HG03135 (cell line): Measurements from ENCODE around the gene ZMIZ1.
"Not testable (repeated sequence)": the region's sequence is repeated elsewhere in the genome, so short reads cannot be mapped to it uniquely, and the experiment has no call there.

Source experiments
- ATAC-seq: cut with Tn5 transposase; IDR thresholded peaks from one replicate; pipeline ENCODE4 v1.9.1; 2021; ENCODE audit warnings: mild to moderate bottlenecking, moderate library complexity; ENCODE audit not compliant: unreplicated experiment

ZMIZ1 gene

DNA sequence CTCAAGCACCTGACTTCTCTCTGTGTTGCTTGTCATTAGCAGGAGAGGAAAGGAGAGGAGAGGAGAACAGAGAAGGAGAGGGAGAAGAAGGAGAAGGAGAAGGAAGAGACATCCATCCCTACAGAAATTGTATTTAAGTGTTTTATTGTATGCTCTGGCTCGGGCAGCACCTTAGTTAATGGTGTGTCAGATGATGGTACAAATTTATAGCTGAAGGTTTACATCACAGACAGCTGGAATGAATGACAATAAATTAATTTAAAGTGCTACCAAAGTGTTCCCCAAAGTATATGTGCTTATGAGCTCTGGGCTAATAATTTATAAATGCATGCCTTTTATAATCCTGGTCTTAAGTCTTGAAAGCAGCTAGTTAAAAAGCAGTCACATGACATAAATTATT lies 38.1 kb upstream of the ZMIZ1 start:
- no peak for ATAC-seq

DNA sequence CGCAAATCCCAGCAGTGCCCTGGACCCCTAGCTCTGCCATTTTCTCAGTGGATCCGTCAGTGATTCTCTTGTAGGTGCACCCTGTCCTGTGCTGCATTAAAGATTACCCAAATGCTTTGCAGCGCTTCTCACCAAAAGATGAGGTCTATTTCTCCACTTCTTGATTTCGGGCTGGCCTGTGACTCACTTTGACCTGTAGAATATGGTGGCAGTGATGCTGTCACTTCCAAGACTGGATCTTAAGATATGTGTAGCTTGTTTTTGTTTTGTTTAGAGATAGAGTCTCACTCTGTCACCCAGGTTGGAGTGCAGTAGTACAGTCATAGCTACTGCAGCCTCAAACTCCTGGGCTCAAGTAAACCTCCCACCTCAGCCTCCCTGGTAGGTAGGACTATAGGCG lies 37.0 kb upstream of the ZMIZ1 start:
- ATAC-seq: no peak

DNA sequence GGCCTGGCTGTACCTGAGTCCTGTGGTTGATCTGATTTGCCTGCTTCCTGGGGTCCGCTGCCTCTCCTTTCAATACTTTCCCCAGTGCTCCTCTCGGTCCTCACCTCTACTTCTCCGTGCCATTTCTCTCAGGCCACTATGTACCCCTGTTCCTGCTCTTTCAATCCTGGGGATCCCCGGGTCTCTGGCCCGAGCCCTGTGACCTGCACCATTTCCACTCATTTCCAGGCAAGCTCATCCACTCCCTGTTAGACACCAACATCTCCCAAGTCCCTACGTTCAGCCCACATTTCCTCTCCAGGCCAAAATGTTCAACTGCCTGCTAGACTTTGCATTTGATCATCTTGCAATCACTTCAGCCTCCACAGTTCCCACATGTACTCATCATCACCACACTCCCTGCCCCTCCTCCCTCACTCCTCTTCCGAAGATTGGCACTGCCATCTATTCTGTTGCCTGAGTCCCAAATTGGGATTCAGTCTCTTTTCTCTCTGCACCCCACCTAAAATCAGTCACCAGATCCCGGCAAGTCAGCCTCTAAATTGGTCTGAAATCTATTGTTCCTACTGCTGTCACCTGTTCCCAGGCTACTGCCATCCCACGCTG lies 34.4 kb upstream of the ZMIZ1 start:
- no peak for ATAC-seq

DNA sequence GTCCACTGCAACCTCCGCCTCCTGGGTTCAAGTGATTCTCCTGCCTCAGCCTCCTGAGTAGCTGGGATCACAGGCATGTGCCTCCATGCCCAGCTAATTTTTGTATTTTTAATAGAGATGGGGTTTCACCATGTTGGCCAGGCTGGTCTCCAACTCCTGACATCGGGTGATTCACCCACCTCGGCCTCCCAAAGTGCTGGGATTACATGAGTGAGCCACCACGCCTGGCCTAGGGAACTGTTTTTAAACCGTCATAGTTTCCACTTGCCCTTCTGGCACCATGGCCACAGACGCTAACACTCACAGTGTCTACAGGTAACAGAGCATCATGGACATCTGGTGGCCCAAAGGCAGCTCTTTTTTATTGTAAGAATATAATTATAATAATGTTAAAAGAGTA lies 32.4 kb upstream of the ZMIZ1 start:
- ATAC-seq: not testable (repeated sequence)

DNA sequence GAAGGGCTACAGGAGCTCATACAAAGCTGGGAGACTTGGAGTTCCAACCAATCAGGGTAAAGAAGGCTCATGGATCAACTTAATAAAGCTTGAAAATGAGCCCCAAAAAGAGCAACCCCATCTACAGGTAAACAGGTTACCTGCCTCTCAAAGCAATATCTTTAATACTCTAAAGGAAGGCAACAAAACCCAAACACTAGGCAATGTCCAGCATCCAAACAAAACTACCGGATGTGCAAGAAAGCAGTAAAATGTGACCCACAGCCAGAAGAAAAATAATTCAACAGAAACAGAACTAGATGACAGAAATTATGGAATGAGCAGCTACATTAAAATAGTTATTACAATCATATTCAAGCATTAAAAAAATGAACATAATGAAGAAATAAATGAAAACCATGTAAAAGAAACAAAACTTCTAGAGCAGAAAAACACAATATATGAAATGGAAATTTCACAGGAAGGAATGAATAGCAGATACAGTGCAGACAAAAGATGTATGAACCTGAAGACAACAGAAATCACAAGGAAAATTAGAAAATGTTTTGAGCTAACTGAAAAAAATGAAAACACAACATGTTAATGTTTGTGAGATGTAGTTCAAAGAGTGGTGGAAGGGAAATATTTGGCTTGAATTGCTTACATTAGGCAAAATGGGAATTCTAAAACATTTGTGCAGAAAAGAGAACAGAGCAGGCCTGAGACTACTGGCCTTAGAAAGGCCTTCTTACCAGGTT lies 30.5 kb upstream of the ZMIZ1 start:
- ATAC-seq: no peak

DNA sequence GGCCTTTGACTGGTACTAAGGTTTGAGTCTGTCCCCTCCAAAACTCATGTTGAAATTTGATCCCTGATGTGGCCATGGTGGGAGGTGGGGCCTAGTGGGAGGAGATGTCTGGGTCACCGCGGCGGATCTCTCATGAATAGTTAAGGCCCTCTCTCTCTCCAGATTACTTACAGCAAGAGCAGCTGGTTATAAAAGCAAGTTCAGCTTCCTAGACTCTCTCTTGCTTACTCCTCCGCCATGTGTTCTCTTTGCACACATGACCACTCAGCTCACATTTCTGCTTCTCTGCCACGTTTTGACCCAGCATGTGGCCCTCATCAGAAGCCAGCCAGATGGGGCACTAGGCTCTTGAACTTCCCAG lies 29.9 kb upstream of the ZMIZ1 start:
- ATAC-seq: no peak

DNA sequence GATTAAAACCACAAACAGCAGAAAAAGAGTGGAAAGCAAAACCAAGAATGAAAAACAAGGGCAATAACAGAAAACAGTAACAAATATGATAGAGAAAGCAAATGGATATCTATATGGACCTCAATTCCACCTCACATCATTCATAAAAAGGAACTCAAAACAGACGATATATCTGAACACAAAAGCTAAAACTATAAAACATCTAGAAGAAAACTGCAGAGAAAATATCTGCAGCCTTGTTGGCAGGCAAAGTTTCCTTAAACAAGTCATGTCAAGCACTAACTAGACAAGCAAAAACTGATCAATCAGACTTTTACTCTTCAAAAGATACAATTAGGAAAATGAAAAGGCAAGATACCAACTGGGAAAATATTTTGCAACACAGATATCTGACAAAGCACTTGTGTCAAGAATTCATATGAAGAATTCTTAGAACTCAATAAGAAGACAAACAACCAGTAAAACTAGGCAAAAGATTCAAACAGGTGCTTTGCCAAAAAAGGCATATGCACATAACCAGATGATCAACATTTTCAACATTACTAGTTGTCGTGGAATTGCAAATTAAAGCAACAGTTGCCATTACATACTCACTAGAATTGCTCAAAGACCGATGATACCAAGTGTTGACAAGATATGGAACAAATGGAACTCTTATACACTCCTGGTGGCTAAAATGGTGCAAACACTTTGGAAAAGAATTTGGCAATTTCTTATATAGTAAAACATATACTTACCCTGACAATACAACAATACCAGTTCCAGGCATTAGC lies 25.9 kb upstream of the ZMIZ1 start:
- no peak for ATAC-seq

DNA sequence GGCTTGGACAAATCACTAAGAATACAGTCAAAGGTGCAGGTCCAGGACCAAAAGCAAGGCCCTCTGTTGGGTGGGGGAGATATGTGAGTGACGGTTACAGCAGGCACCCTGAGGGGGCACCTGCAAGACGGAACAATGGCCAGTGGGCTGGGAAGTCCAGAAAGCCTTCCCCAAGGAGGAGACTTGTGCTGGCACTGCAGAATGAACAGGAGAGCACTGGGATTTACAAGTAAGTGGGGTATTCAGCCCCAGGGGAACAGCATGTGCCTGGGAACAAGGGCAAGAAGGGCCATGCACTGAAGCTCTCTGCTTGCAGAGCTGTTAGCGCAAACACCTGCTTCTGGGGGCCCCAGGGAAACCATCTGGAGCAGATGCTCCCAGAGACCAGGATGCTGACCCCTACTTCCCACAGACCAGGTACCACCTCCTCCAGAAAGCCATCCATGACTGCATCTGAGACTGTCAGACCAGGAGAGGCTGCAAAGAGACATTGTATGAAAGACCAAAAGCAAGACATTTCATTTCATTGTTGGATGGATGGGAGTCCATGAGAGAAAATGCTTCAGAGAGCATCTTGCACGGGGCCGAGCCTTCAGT lies 24.6 kb upstream of the ZMIZ1 start:
- no peak for ATAC-seq

DNA sequence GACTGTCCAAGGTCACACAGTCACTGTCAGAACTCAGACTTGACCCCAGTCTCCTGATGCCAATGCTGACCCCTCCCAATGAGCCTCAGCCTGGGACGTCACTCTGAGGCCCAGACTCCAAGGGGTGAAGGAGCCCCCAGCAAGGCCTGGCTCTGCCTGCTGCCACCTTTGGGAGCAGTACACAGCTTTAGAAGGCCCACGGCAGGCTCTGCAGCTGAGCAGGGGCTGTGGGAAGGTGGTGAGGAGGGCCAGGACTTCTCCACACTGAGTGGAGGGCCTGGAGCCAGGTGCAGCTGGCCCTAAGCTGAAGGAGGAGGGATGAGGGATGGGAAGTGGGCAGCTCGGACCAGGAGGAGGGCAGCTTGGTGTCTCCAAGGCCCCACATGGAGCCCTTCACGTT lies 23.9 kb upstream of the ZMIZ1 start:
- ATAC-seq: no peak

DNA sequence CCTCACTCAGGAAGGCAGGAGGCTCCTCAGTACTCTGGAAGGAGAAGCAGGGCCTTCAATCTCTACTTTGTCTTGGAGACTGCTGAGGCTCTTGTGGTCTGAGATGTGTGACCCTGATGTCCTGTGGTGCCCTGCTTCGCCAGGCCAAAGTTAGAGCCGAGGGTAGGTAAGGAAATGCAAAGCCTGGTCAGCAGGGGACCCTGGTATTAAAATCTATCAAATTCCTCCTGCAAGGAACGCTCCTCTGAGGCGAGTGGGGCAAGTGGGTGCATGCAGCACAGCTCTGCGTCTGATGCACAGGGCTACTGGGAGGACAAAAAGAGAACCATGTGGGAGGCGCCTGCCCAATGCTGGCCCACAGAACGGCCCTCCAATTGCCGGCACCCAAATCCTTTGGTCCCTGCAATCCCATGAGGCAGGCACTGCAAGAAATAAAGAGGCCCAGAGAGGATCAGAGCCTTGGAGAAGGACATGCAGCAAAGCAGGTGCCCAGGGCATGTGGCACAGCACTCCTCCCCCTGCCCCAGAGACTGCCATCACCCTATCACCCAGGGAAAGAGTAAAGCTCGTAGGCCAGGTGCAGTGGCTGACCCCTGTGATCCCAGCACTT lies 23.1 kb upstream of the ZMIZ1 start:
- ATAC-seq: no peak

DNA sequence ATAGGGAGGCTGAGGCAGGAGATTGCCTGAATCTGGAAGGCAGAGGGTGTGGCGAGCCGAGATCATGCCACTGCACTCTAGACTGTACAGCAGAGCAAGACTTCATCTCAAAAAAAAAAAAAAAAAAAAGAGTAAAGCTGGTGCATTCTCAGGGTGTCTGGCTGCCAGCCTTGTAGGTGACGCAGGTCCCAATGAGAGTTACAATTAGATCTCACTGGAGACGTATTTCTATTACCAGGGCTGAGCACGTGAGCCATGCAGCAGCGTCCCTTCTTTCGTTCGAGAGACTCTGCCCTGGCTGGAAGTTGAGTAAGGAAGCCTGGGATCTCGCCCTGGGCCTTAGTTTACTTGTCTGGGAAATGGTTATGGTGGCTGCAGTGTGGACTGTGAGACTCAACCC lies 22.4 kb upstream of the ZMIZ1 start:
- ATAC-seq: no peak

DNA sequence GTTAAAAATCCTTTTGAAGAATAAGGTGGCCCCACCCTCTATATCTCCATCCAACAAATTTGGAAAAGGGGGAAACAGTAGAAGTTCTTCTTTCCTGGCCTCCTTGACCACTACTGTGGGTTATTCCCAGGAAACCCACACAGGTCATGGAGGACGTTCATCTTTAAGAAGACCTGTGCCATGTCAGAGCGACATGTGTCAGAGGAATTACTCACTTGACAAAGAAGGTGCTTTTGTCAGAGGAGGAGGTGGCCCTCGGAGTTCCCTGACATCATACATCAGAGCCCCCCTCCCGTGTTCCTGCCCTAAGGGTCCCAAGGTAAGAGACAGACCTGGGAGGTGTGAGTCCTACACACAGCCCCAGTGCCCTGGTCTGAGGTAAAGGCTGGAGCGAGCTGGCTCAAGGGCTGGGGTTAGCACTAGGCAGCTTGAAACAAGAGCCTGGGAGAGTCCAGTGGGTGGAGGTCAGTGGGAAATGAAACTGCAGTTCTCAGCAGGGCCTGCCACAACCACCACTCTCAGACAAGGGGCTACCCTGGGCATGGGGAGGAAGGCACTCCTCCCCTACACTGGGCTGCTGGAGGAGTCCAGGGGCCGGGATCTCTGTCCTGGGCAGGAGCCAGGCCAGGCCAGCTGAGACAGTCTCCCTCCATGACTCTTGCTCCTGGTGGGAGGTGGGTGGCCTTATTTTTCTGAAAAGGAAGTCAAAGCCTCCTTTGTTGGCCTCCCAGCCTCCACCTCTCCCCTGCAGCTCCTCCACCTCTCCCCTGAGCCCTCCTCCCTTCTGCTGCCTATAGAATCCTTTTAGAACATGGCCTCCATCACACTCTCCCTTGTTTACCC lies 21.8 kb upstream of the ZMIZ1 start:
- ATAC-seq: no peak

DNA sequence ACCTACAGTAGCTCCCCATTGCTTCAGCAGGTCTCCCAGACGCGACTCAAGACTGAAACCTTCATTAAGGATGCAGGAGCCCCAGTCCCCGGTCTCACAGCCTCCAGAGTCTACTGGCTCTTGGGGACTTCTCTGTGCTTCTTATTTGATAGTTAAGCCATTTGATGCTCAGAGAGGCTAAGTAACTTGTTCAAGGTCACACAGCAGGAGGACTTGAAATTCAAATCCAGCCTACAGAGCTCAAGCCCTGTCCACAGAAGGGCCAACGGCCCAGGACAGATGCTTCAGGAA lies 21.2 kb upstream of the ZMIZ1 start:
- no peak for ATAC-seq

DNA sequence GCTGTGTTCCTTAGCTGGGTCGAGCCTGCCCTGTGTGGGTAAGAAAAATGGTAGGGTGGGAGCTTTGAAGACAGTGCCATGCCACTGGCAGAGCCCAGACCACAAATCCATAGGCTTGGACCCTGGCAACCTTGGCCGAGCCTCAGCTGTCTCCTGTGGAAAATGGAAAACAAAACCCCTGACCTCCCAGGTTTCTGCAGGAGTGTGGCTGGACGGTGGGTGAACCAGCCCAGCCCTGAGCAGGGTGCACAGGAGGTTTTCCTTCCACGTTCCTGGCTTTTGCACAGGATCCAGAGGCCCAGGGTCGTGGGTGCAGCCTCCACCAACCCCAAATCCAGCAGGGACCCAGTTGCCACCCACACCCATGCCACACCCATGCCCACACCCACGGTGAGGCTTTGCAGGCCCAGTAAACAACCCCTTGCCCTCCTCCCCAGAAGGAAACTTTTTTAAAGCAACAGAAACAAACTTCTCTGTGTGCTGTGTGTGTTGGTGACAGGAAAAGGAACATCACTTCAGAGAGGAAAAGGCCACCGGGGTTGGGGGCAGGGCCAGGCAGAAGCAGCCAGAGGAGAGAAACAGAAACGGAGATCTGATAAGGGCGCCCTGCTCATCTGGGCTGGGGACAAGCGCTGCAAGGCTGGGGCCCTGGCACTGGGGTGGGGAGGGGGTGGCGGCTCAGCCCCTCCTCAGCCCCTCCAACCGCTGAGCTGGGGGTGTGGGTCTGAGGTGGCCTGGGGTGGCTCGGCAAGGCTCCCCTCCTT lies 20.7 kb upstream of the ZMIZ1 start:
- ATAC-seq: no peak

DNA sequence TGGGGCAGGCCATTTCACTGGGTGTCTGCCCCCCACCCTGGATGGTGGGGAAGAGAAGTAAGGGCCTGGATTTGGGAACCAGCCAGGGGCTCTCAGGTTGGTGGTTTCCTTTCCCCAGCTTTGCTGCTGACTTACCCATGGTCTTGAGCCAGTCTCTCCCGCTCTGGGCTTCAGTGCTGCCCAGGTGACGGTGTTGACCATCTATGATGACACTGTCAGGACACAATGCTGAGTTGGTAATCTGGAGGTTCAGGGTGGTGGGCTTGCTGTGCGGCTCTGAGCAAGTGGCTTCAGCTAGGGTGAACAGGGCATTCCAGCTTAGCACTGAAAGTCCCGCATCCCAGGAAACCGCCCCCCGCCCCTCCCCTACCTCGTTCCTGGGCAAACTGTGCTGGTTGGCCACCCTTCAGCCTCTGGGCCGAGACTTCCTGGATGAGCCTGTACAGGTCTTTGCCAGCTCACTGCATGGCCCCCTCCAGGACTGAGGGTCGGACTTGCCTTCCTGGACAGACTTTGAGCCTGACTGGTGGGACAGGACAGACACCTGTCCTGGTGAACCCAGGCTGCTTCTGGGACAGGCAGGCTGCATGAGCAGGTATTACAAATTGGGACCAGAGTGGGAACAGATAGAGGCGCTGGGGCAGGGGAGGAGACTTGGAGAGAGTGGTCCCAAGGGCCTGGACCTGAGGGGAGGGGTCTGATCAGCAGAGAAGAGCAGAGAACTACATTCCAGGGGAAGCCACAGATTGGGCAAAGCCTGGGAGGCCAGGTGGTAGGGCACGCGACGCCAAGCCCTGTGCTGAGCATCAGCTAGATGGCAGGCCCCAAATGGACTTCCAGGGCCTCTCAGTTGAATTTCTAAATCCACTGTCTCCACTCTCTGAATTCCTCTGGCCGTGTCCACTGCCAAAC lies 19.9 kb upstream of the ZMIZ1 start:
- no peak for ATAC-seq

DNA sequence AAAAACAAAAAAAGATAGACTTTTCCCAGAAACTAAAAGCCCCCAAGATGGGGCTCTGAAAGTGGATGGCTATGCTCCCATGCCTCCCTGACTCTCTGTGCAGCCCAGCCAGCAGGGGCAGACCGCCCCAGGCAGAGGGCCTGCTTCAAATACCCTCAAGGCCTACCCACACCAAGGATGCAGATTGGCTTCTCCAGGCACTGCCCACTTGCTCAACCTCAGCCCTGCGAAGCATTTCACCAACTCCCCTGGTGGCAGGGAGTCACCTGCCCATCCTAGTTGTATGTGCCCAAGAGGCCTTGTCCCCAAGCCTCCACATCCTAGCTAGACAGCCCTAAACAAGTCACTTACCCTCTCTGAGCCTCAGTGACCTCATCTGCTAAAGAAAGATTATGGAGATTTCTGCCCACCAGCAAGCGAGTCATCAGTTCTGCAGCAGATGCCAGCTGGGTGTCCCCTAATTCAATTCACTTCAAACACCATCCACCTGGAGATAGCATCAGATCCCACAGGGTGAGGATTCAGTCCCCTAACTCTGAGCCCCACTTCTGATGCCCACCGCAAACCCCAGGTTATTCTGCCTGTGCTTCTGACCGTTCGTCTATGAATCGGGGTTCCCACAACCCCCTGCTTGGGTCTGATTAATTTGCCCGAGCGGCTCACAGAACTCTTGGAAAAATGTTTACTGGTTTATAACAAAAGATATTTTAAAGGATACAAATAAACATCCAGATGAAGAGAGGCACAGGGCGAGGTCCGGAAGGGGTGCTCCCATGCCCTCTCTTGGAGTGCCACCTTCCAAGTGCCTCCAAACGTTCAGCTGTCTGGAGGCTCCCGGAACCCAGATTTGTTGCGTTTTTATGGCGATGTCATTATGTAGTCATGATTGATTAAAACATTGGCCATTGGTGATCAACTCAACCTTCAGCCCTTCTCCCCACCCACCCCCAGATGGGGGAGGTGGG lies 18.6 kb upstream of the ZMIZ1 start:
- no peak for ATAC-seq

DNA sequence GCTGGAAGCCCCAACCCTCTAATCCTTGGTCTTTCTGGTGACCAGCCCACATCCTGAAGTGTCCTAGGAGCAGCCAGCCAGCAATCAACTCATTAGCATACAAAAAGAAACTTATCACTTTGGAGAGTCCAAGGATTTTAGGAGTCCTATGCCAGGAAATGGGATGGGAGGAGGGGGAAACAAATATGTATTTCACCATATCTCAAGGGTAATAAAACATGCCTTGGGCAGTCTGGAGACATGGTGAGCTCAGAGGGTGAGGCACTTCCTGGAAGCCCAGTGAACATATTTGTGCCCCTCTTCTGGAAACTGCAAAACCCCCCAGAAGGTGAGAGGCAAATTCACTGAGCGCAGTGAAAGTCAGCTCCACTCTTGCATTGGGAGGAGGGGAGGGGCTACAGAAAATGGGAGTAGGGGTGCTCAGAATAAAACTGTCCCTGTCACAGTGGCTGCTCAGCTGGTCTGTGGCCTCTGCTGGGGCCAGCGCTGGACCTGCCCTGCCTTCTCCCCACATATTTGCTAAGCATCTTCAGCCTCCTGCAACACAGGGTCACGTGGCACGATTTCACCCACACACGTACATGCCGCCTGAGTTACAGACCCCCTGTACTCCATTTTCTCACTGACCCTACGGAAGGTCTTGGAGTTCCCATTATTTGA lies 17.7 kb upstream of the ZMIZ1 start:
- ATAC-seq: no peak
